Calu3 (cell line): ENCODE data around the gene SPOCK1. TPM values are rescaled to one million over a fixed set of nuclear protein-coding genes. Genes with fewer than 3 reads are reported as not detected.

ENCODE experiments used
- BruUV-seq: library from RNA; stranded (reverse); fragments of 400-500 nt; replicated peaks from 2 replicates; lab custom pipeline; 2021; lab: Mats Ljungman, UMichigan
- CTCF ChIA-PET: fragments of 300-600 bp; sonication (Branson Sonifier 250); formaldehyde crosslinking; loops from one replicate; lab custom pipeline; 2022; ENCODE audit warnings: antibody characterized with exemption; lab: Charles Lee
- DNase-seq: peaks from one replicate; pipeline ENCODE4 v3.0.0; 2022
- H3K27ac Mint-ChIP-seq: one replicate; pipeline ENCODE4 v1.8.0; 2022; ENCODE audit warnings: mixed read lengths; ENCODE audit not compliant: unreplicated experiment
- H3K27me3 Mint-ChIP-seq: one replicate; pipeline ENCODE4 v1.8.0; 2022; ENCODE audit warnings: mixed read lengths; ENCODE audit not compliant: unreplicated experiment
- H3K36me3 Mint-ChIP-seq: one replicate; pipeline ENCODE4 v1.8.0; 2022; ENCODE audit warnings: mild to moderate bottlenecking, moderate library complexity, mixed read lengths; ENCODE audit not compliant: insufficient read depth, unreplicated experiment
- H3K4me1 Mint-ChIP-seq: one replicate; pipeline ENCODE4 v1.8.0; 2022; ENCODE audit warnings: mild to moderate bottlenecking, low read depth, mixed read lengths; ENCODE audit not compliant: unreplicated experiment
- H3K4me3 Mint-ChIP-seq: one replicate; pipeline ENCODE4 v1.8.0; 2022; ENCODE audit warnings: mild to moderate bottlenecking, low read depth, moderate library complexity, mixed read lengths; ENCODE audit not compliant: unreplicated experiment
- H3K9me3 Mint-ChIP-seq: one replicate; pipeline ENCODE4 v1.8.0; 2022; ENCODE audit warnings: low read depth, mixed read lengths; ENCODE audit not compliant: unreplicated experiment
- intact Hi-C: fragments of 100-400 bp; cut with micrococcal nuclease; formaldehyde crosslinking; loops from one replicate; pipeline ENCODE4 v1.10.0; 2022; ENCODE audit not compliant: unreplicated experiment
- total RNA-seq: library from RNA; stranded (reverse); gene quantifications from 2 replicates; pipeline ENCODE4 v1.2.3, GENCODE V29; 2022
- TF ChIP-seq, protein P1 (sequence below): fragments of 200-600 bp; IDR thresholded peaks from one replicate; pipeline ENCODE4 v1.8.0; 2022; ENCODE audit warnings: antibody characterized with exemption; ENCODE audit not compliant: unreplicated experiment

The SPOCK1 gene
- total RNA-seq, 1 experiment from 2014 or later: 3.2 TPM

GRCh38 chr5:137090721-137091120 is 408.4 kb downstream of the SPOCK1 start:
- no TSS peak for BruUV-seq
- no peak overlapping the region for H3K27ac Mint-ChIP-seq
- H3K4me3 Mint-ChIP-seq: no peak overlapping the region
- no peaks in the 10 kb centered on the region for H3K36me3 Mint-ChIP-seq
- H3K9me3 Mint-ChIP-seq: no peaks in the 10 kb centered on the region
- peaks cover 9% of the 10 kb centered on the region for H3K27me3 Mint-ChIP-seq
- peaks cover 12% of the 10 kb centered on the region for H3K4me1 Mint-ChIP-seq
- CTCF ChIA-PET: no interaction called here
- TF ChIP-seq, protein P1, sequence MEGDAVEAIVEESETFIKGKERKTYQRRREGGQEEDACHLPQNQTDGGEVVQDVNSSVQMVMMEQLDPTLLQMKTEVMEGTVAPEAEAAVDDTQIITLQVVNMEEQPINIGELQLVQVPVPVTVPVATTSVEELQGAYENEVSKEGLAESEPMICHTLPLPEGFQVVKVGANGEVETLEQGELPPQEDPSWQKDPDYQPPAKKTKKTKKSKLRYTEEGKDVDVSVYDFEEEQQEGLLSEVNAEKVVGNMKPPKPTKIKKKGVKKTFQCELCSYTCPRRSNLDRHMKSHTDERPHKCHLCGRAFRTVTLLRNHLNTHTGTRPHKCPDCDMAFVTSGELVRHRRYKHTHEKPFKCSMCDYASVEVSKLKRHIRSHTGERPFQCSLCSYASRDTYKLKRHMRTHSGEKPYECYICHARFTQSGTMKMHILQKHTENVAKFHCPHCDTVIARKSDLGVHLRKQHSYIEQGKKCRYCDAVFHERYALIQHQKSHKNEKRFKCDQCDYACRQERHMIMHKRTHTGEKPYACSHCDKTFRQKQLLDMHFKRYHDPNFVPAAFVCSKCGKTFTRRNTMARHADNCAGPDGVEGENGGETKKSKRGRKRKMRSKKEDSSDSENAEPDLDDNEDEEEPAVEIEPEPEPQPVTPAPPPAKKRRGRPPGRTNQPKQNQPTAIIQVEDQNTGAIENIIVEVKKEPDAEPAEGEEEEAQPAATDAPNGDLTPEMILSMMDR: no peak
- intact Hi-C loops: no loop called here
- no peak for DNase-seq

DNA sequence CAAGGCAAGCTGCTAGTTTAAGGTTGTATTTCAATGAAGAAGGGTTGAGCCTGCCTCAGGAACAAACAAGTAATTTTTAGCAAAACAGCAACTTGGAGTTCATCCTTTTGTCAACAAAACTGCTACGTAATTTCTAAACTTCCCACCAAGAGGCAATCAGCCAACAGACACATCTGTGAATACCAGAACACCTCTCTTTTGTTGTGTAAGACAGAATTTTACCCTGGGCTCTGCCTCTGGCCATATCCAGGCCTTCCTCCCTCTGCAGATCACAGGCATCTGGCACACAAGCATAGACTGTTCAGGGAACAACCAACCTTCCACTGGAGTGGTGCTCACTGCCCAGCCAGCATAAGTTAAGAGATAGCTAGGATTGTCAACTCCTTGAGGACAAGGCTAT is 409.0 kb downstream of the SPOCK1 start:
- peaks cover 12% of the 10 kb centered on the region for H3K4me1 Mint-ChIP-seq
- CTCF ChIA-PET: no interaction called here
- TF ChIP-seq, protein P1: no peak
- H3K9me3 Mint-ChIP-seq: no peaks in the 10 kb centered on the region
- peaks cover 13% of the 10 kb centered on the region for H3K27me3 Mint-ChIP-seq
- BruUV-seq: no TSS peak
- no peak overlapping the region for H3K4me3 Mint-ChIP-seq
- intact Hi-C loops: no loop called here
- H3K36me3 Mint-ChIP-seq: no peaks in the 10 kb centered on the region
- no peak for DNase-seq
- H3K27ac Mint-ChIP-seq: no peak overlapping the region

DNA sequence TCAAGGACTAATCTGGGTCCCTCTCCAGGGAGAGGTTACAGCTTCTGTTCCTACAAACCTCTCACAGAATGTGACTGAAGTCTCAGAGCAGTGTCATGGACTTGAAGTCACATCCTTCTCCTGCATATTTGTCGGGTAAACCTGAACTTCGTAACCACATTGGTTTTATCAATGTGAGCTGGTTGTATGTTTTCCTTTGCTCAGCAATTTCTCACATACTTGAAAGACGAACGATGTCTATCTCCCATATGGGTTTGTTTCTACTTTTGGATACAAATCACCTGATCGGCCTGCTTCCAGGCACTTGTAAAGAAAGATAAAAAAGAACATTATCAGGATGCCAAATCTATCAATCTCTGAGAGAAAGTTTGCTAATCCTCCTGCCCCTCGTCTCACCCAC is 411.0 kb downstream of the SPOCK1 start:
- CTCF ChIA-PET: interaction anchor here (0.6 to 1.9 kb wide), 2 partner anchors 10 to 252 kb away, joined by 3 to 5 read pairs; no protein-coding TSS in a partner anchor
- Mint-ChIP-seq H3K4me3 (no peak overlapping the region), H3K27me3 (peaks cover 13% of the 10 kb centered on the region), H3K9me3 (no peaks in the 10 kb centered on the region), H3K4me1 (peaks cover 9% of the 10 kb centered on the region), H3K36me3 (no peaks in the 10 kb centered on the region), H3K27ac (no peak overlapping the region)
- BruUV-seq: no TSS peak
- TF ChIP-seq, protein P1: no peak
- no peak for DNase-seq
- intact Hi-C loops: no loop called here

DNA sequence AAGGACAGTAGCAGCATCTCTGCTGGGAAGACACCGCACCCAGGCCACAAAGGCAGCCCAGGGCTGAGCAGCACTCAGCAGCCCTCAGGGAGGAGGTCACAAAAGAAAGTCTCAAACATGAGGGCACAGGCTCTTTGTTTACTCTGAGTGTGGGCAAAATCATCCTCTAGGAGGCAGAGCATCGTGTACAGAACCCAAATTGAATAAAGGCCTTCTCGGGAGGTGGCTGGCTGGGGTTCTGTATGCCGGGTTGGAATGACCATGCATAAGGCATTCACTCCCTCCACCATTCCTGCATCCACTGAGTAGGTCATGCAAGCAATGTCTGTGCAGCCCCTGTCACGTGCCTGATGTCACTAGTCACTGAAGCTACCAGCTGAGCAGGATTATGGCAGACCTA is 412.8 kb downstream of the SPOCK1 start:
- Mint-ChIP-seq H3K4me1 (no peaks in the 10 kb centered on the region), H3K36me3 (no peaks in the 10 kb centered on the region), H3K27ac (no peak overlapping the region), H3K27me3 (peaks cover 13% of the 10 kb centered on the region), H3K9me3 (no peaks in the 10 kb centered on the region), H3K4me3 (no peak overlapping the region)
- intact Hi-C loops: no loop called here
- TF ChIP-seq, protein P1: no peak
- CTCF ChIA-PET: no interaction called here
- no peak for DNase-seq
- BruUV-seq: no TSS peak
